Activated CD4-positive, alpha-beta T cell treated with anti-CD3 and anti-CD28 coated beads for 36 hours (primary cell): ENCODE measurements around the gene GPM6B. TPM values are rescaled to one million over a fixed set of nuclear protein-coding genes. Genes with fewer than 3 reads are reported as not detected.

Experiments
- ATAC-seq: fragments of 200-7000 bp; cut with Tn5 transposase; one replicate; pipeline ENCODE4 v1.10.0; 2021; ENCODE audit warnings: mild to moderate bottlenecking, moderate library complexity
- CTCF ChIA-PET: fragments of 350-600 bp; sonication (Branson Sonifier 250); formaldehyde crosslinking; loops from one replicate; lab custom pipeline; 2021; ENCODE audit warnings: antibody characterized with exemption; lab: Charles Lee
- POLR2A ChIA-PET: fragments of 350-600 bp; sonication (Branson Sonifier 250); formaldehyde crosslinking; loops from one replicate; lab custom pipeline; 2021; ENCODE audit warnings: antibody characterized with exemption, inconsistent platforms; lab: Charles Lee
- DNase-seq: peaks from one replicate; pipeline ENCODE4 v3.0.0-alpha.2; 2020
- H3K27ac Mint-ChIP-seq: one replicate; pipeline ENCODE4 v1.8.0; 2021; ENCODE audit warnings: mixed read lengths
- H3K27me3 Mint-ChIP-seq: one replicate; pipeline ENCODE4 v1.8.0; 2021; ENCODE audit warnings: mixed read lengths
- H3K36me3 Mint-ChIP-seq: one replicate; pipeline ENCODE4 v1.8.0; 2021; ENCODE audit warnings: low read depth, mixed read lengths
- H3K4me1 Mint-ChIP-seq: one replicate; pipeline ENCODE4 v1.8.0; 2021; ENCODE audit warnings: mixed read lengths
- H3K4me3 Mint-ChIP-seq: one replicate; pipeline ENCODE4 v1.8.0; 2021; ENCODE audit warnings: mild to moderate bottlenecking, moderate library complexity, mixed read lengths
- H3K9me3 Mint-ChIP-seq: one replicate; pipeline ENCODE4 v1.8.0; 2021; ENCODE audit warnings: low read depth, mixed read lengths
- intact Hi-C, 2 experiments: fragments of 100-400 bp; cut with DNase I in 1 of 2; cut with micrococcal nuclease in 1 of 2; formaldehyde crosslinking; loops; one replicate each; pipeline versions ENCODE4 v1.14.2 to v1.15.1; 2022 to 2024; cut with DNase I, micrococcal nuclease
- total RNA-seq, 2 experiments: library from RNA; stranded (reverse); gene quantifications; one replicate each; pipeline ENCODE4 v1.2.3, GENCODE V29; 2021

Gene GPM6B
- total RNA-seq, 2 experiments from 2014 or later, result 0.14 TPM; not detected in 1

DNA sequence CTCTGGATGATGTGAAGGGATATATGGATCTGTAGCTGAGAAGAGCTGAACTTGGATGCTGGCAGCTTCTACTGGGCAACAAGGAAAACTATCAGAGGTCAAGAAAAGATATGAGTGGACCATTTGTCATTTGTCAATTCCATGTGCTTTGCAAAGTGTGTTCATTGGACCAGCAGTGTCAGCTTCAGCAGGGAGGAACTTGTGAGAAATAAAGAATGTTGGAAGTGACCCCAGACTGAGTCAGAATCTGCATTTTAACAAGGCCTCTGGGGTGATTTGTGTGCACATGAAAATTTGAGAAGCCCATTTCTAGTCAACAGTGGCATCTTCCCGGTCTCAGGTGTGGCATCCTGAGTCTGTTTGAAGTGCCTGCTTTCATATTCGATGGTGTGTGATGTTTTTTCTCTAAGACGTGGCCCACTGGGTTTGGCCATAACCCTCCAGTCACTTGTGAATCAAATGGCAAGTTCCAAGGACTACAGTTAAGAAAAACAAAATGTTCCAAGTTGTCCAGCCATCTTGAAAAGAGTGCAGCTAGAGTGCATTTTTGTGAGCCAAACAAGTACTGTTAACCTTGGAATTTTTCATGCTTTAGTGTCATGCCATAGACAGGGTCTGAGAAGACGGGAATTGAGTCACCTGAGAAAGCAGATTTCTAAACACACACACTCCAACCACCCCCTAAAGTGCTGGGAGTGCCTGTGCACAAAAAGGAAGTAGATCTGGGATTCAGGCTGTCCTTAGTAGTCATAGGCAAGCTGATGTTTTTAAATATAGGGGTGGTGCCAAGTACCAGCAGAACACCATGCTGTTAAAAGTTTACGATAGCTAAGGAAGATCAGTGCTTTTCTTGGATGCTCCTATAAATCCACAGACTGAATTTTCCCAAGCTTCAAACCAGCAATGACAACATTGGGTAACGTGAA lies 26.4 kb downstream of the GPM6B start:
- peaks cover 2% of the 10 kb centered on the region for H3K27me3 Mint-ChIP-seq
- no peaks in the 10 kb centered on the region for H3K4me1 Mint-ChIP-seq
- no peak overlapping the region for H3K27ac Mint-ChIP-seq
- H3K4me3 Mint-ChIP-seq, result no peak overlapping the region
- ATAC-seq, result no peak
- H3K36me3 Mint-ChIP-seq, result no peaks in the 10 kb centered on the region
- intact Hi-C loops, result no loop called here
- DNase-seq, result no peak
- no peaks in the 10 kb centered on the region for H3K9me3 Mint-ChIP-seq
- ChIA-PET CTCF (no interaction called here), POLR2A (no interaction called here)

DNA sequence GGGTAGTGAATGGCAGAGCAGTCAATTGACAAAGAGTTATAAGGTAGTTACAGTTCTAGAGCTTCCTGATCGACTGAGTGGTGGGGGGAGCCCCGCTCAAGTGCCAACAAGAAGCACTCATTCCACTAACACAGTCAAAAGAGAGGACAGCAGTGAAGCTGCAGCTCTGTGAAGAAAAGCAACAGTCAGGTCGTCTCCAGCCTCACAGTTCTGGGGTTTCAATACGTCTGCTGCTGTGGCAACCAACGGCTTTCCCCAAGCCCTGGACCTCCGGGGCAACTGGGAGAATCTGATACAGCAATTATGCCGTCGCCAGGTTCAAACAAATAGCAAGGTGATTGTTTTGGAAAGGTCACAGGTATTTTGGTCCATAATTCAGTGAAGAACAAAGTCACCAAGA lies 30.8 kb downstream of the GPM6B start:
- no peak overlapping the region for H3K4me3 Mint-ChIP-seq
- ChIA-PET CTCF (no interaction called here), POLR2A (no interaction called here)
- ATAC-seq, result no peak
- DNase-seq, result no peak
- no peak overlapping the region for H3K27ac Mint-ChIP-seq
- intact Hi-C loops, result no loop called here
- no peaks in the 10 kb centered on the region for H3K4me1 Mint-ChIP-seq
- no peaks in the 10 kb centered on the region for H3K27me3 Mint-ChIP-seq
- H3K36me3 Mint-ChIP-seq, result no peaks in the 10 kb centered on the region
- no peaks in the 10 kb centered on the region for H3K9me3 Mint-ChIP-seq

DNA sequence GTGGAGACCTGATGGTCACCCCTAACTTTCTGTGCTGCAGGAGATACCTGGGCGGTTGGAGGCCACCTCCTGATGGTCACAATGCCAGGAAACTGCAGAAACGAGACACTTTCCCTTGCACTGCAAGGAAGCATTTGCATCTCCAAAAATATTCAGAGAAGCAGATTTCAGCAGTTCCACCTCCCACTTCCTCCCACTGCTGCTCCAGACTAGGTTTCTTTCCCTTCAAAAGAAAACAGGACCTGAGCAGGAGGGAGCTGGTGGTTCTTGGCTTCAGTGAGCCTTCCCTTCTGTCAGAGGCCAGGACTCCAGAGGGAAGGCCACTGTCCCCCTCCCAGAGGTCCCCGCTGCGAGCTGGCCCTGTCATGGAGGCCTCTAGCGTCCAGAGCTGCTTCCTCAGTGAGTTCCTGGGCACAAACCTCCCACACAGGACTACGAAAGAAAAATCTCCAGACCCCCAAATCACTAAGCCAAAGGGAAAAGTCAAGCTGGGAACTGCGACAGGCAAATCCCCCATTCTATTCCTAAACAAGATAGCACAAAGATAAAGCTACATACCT lies 35.9 kb downstream of the GPM6B start:
- ATAC-seq, result no peak
- POLR2A ChIA-PET, result no interaction called here
- CTCF ChIA-PET, result interaction anchor here (0.5 kb wide), 2 partner anchors 111 to 114 kb away, joined by 3 to 4 read pairs; no protein-coding TSS in a partner anchor
- H3K36me3 Mint-ChIP-seq, result no peaks in the 10 kb centered on the region
- H3K9me3 Mint-ChIP-seq, result no peaks in the 10 kb centered on the region
- H3K27me3 Mint-ChIP-seq, result no peaks in the 10 kb centered on the region
- DNase-seq, result no peak
- peaks cover 6% of the 10 kb centered on the region for H3K4me1 Mint-ChIP-seq
- H3K27ac Mint-ChIP-seq, result no peak overlapping the region
- H3K4me3 Mint-ChIP-seq, result no peak overlapping the region
- intact Hi-C loops, result no loop called here

- Mint-ChIP-seq H3K4me3 (no peak overlapping the region), H3K4me1 (peaks cover 6% of the 10 kb centered on the region), H3K27me3 (no peaks in the 10 kb centered on the region), H3K9me3 (no peaks in the 10 kb centered on the region), H3K27ac (peak overlapping the region; percentile 19), H3K36me3 (peaks cover 9% of the 10 kb centered on the region)
- ATAC-seq (peak; percentile 68), DNase-seq (peak; percentile 18)
- intact Hi-C loops, result no loop called here
- ChIA-PET POLR2A (no interaction called here), CTCF (interaction anchor here (0.8 kb wide), 1 partner anchor 103 kb away, joined by 3 read pairs; no protein-coding TSS in a partner anchor)
These were observed 38.0 kb downstream of the GPM6B start for GRCh38 chrX:13778916-13779315.

- no peak for DNase-seq
- Mint-ChIP-seq H3K4me3 (no peak overlapping the region), H3K27me3 (no peaks in the 10 kb centered on the region), H3K27ac (no peak overlapping the region), H3K9me3 (no peaks in the 10 kb centered on the region), H3K4me1 (peaks cover 6% of the 10 kb centered on the region), H3K36me3 (peaks cover 13% of the 10 kb centered on the region)
- no peak for ATAC-seq
- intact Hi-C loops, result no loop called here
- POLR2A ChIA-PET, result no interaction called here
- CTCF ChIA-PET, result interaction anchor here (0.9 kb wide), 1 partner anchor 256 kb away, joined by 3 read pairs; no protein-coding TSS in a partner anchor
These were observed 40.5 kb downstream of the GPM6B start for GRCh38 chrX:13776387-13776786.

- no peak overlapping the region for H3K4me3 Mint-ChIP-seq
- intact Hi-C loops, result no loop called here
- POLR2A ChIA-PET, result no interaction called here
- H3K27ac Mint-ChIP-seq, result no peak overlapping the region
- no peaks in the 10 kb centered on the region for H3K9me3 Mint-ChIP-seq
- DNase-seq (no peak), ATAC-seq (no peak)
- CTCF ChIA-PET, result interaction anchor here (0.9 kb wide), 1 partner anchor 256 kb away, joined by 3 read pairs; no protein-coding TSS in a partner anchor
- peaks cover 6% of the 10 kb centered on the region for H3K4me1 Mint-ChIP-seq
- no peaks in the 10 kb centered on the region for H3K27me3 Mint-ChIP-seq
- H3K36me3 Mint-ChIP-seq, result peaks cover 13% of the 10 kb centered on the region
These were observed 41.1 kb downstream of the GPM6B start for GRCh38 chrX:13775837-13776236.

GRCh38 chrX:13774696-13775095 lies 42.2 kb downstream of the GPM6B start:
- ATAC-seq (no peak), DNase-seq (no peak)
- intact Hi-C loops, result no loop called here
- Mint-ChIP-seq H3K9me3 (no peaks in the 10 kb centered on the region), H3K27ac (peak overlapping the region; percentile 10), H3K27me3 (no peaks in the 10 kb centered on the region), H3K4me1 (peaks cover 8% of the 10 kb centered on the region), H3K36me3 (peaks cover 18% of the 10 kb centered on the region), H3K4me3 (no peak overlapping the region)
- ChIA-PET POLR2A (no interaction called here), CTCF (no interaction called here)

DNA sequence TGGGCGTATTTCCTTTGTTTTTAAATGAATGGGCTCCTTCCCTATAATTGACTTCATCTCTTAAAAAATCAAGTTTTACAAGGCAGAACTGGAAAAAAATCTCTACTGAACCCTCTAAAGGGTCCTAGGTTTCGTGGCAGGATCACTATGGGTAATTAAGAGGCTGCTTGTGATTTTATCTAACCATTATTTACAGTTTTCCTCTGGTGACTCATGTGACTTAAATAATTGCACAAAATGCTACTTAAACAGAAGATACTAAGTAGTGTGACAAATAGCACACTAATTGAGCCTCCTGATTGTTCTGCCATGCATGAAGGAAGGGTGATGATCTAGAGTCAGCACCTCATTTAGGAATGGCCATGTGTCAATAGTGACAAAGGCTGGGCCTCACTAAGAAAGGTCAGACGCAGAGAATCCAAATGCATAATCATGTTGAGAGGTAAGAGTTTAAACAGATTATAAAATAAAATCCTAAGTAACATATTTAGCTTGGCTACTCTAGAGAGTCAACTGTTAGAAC lies 46.8 kb downstream of the GPM6B start:
- Mint-ChIP-seq H3K4me1 (peaks cover 2% of the 10 kb centered on the region), H3K27me3 (no peaks in the 10 kb centered on the region), H3K36me3 (peaks cover 32% of the 10 kb centered on the region), H3K9me3 (no peaks in the 10 kb centered on the region), H3K4me3 (no peak overlapping the region), H3K27ac (no peak overlapping the region)
- DNase-seq, result no peak
- intact Hi-C loops, result no loop called here
- ChIA-PET CTCF (interaction anchor here (0.5 to 0.6 kb wide), 2 partner anchors 18 to 262 kb away, joined by 3 read pairs; no protein-coding TSS in a partner anchor), POLR2A (no interaction called here)
- no peak for ATAC-seq

GRCh38 chrX:13768939-13769338 lies 48.0 kb downstream of the GPM6B start:
- ATAC-seq, result no peak
- H3K27ac Mint-ChIP-seq, result no peak overlapping the region
- peaks cover 2% of the 10 kb centered on the region for H3K4me1 Mint-ChIP-seq
- no peaks in the 10 kb centered on the region for H3K27me3 Mint-ChIP-seq
- no peaks in the 10 kb centered on the region for H3K9me3 Mint-ChIP-seq
- peaks cover 30% of the 10 kb centered on the region for H3K36me3 Mint-ChIP-seq
- no peak for DNase-seq
- intact Hi-C loops, result no loop called here
- CTCF ChIA-PET, result interaction anchor here (0.6 kb wide), 1 partner anchor 11 kb away, joined by 3 read pairs; no protein-coding TSS in a partner anchor
- POLR2A ChIA-PET, result no interaction called here
- no peak overlapping the region for H3K4me3 Mint-ChIP-seq

DNA sequence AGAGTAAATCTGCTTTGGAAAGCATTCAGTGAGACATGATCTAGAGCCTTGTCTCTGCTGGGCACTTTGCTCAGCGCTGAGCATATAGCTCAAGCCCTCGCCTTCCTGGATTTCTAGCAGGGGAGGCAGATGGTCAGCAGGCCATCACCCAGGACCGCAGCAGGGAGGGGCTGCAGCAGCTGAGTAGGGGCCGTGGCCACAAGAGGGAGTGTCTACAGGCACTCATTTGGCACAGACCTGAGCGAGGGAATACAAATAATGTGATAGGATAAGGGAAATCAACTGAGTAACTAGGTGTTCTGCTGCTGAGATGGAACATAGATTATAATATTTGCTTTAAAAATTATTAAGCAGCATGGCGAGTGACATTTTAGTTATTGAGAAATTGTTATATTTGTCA lies 52.1 kb downstream of the GPM6B start:
- H3K9me3 Mint-ChIP-seq, result no peaks in the 10 kb centered on the region
- H3K36me3 Mint-ChIP-seq, result peaks cover 33% of the 10 kb centered on the region
- ChIA-PET POLR2A (no interaction called here), CTCF (interaction anchor here (0.8 kb wide), 1 partner anchor 248 kb away, joined by 3 read pairs; no protein-coding TSS in a partner anchor)
- no peak for DNase-seq
- intact Hi-C loops, result no loop called here
- H3K4me1 Mint-ChIP-seq, result peaks cover 5% of the 10 kb centered on the region
- ATAC-seq, result no peak
- H3K27ac Mint-ChIP-seq, result no peak overlapping the region
- H3K27me3 Mint-ChIP-seq, result no peaks in the 10 kb centered on the region
- no peak overlapping the region for H3K4me3 Mint-ChIP-seq

- H3K36me3 Mint-ChIP-seq, result peaks cover 31% of the 10 kb centered on the region
- H3K4me3 Mint-ChIP-seq, result no peak overlapping the region
- DNase-seq (no peak), ATAC-seq (no peak)
- peaks cover 5% of the 10 kb centered on the region for H3K4me1 Mint-ChIP-seq
- no peaks in the 10 kb centered on the region for H3K9me3 Mint-ChIP-seq
- intact Hi-C loops, result no loop called here
- H3K27ac Mint-ChIP-seq, result no peak overlapping the region
- ChIA-PET CTCF (interaction anchor here (0.8 kb wide), 1 partner anchor 249 kb away, joined by 3 read pairs; no protein-coding TSS in a partner anchor), POLR2A (no interaction called here)
- no peaks in the 10 kb centered on the region for H3K27me3 Mint-ChIP-seq
These were observed 52.6 kb downstream of the GPM6B start for GRCh38 chrX:13764281-13764680.
